Adrenal gland (tissue), 5 donors: ENCODE results near the gene IVNS1ABP.
"Not testable (repeated sequence)": the region's sequence is repeated elsewhere in the genome, so short reads cannot be mapped to it uniquely, and the experiment has no call there.

Source experiments
- CTCF ChIP-seq, 6 experiments: fragments of 450-650 bp in 4 of 6; fragments of 200-600 bp in 2 of 6; sonication (generic) in 1 of 6; IDR thresholded peaks; 1 replicate in 5 of 6; 2 replicates in 1 of 6; pipeline versions ENCODE4 v1.5.1 to v1.8.0; 2016 to 2021; ENCODE audit warnings: antibody characterized with exemption in 6 of 6, mild to moderate bottlenecking in 2 of 6, moderate library complexity in 1 of 6
- POLR2A ChIP-seq, 2 donors: fragments of 450-650 bp; IDR thresholded peaks; one replicate each; pipeline ENCODE4 v1.6.1; 2017; ENCODE audit warnings: antibody characterized with exemption in 2 of 2, mild to moderate bottlenecking in 2 of 2, moderate library complexity in 1 of 2
- donor health status: DM: no; HTN: no; CAD: no.

GRCh38 chr1:185252404-185252803, 64.6 kb downstream of the IVNS1ABP start:
- not testable (repeated sequence) for TF ChIP-seq CTCF, POLR2A (IDR thresholded peaks at IDR 0.05)
